Activated CD8-positive, alpha-beta memory T cell treated with anti-CD3 and anti-CD28 coated beads for 24 hours (primary cell): ENCODE measurements around the gene STX2.
"Not testable (repeated sequence)": the region's sequence is repeated elsewhere in the genome, so short reads cannot be mapped to it uniquely, and the experiment has no call there.

Experiments
- DNase-seq: peaks from one replicate; pipeline ENCODE4 v3.0.0-alpha.2; 2020

STX2 gene

GRCh38 chr12:130868412-130868811, 29.4 kb upstream of the STX2 start:
- DNase-seq, result no peak

GRCh38 chr12:130863298-130863697, 24.2 kb upstream of the STX2 start:
- DNase-seq, result no peak

- DNase-seq, result not testable (repeated sequence)
Measured at GRCh38 chr12:130862771-130863170, 23.7 kb upstream of the STX2 start.

GRCh38 chr12:130862161-130862560, 23.1 kb upstream of the STX2 start:
- no peak for DNase-seq

GRCh38 chr12:130860311-130860710, 21.3 kb upstream of the STX2 start:
- DNase-seq, result no peak

GRCh38 chr12:130859161-130859560, 20.1 kb upstream of the STX2 start:
- no peak for DNase-seq

GRCh38 chr12:130858084-130858483, 19.0 kb upstream of the STX2 start:
- DNase-seq, result no peak

GRCh38 chr12:130856088-130856487, 17.0 kb upstream of the STX2 start:
- DNase-seq, result no peak

- DNase-seq, result no peak
Measured at GRCh38 chr12:130850418-130851021, 11.5 kb upstream of the STX2 start.

GRCh38 chr12:130849561-130850417, 10.7 kb upstream of the STX2 start:
- DNase-seq, result no peak

GRCh38 chr12:130848785-130849305, 9.8 kb upstream of the STX2 start:
- DNase-seq, result not testable (repeated sequence)

- not testable (repeated sequence) for DNase-seq
Measured at GRCh38 chr12:130848105-130848504, 9.1 kb upstream of the STX2 start.

GRCh38 chr12:130847112-130847511, 8.1 kb upstream of the STX2 start:
- DNase-seq, result no peak

- DNase-seq, result no peak
Measured at GRCh38 chr12:130846369-130846768, 7.3 kb upstream of the STX2 start.

- no peak for DNase-seq
Measured at GRCh38 chr12:130839770-130840404, 837 bp upstream of the STX2 start.

GRCh38 chr12:130838284-130838950, 633 bp downstream of the STX2 start:
- peak; percentile 79 for DNase-seq

GRCh38 chr12:130835436-130835835, 3.6 kb downstream of the STX2 start:
- DNase-seq, result no peak

GRCh38 chr12:130835011-130835410, 4.0 kb downstream of the STX2 start:
- DNase-seq, result no peak

GRCh38 chr12:130832561-130833209, 6.4 kb downstream of the STX2 start:
- DNase-seq, result no peak

GRCh38 chr12:130831876-130832405, 7.1 kb downstream of the STX2 start:
- DNase-seq, result no peak

GRCh38 chr12:130831246-130831645, 7.8 kb downstream of the STX2 start:
- no peak for DNase-seq

- no peak for DNase-seq
Measured at GRCh38 chr12:130830246-130830551, 8.9 kb downstream of the STX2 start.
